GM21576 (cell line): ENCODE data around the gene LENG1.

Experiments
- ATAC-seq: cut with Tn5 transposase; IDR thresholded peaks from one replicate; pipeline ENCODE4 v1.9.1; 2021; ENCODE audit warnings: mild to moderate bottlenecking, moderate library complexity; ENCODE audit not compliant: unreplicated experiment

Gene LENG1

DNA sequence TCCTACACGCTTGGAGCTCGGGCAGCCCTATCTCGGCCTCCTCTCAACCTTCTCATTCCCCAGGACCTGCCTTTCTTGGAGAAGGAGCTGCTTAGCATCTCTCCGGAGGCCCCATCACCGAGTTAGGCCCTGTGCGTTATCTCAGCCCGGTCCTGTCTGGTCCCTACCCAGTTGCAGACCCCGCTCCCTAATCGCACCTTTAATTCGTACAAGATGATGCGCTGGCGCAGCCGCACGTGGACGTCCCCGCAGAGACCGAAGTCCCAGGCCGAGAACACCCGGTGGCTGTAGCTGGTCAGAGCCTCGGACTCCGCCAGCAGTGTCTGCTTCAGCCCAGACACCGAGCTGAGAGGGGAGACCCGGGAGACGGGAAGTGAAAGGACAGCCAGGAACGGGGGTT, 5.7 kb upstream of the LENG1 start:
- ATAC-seq: no peak

DNA sequence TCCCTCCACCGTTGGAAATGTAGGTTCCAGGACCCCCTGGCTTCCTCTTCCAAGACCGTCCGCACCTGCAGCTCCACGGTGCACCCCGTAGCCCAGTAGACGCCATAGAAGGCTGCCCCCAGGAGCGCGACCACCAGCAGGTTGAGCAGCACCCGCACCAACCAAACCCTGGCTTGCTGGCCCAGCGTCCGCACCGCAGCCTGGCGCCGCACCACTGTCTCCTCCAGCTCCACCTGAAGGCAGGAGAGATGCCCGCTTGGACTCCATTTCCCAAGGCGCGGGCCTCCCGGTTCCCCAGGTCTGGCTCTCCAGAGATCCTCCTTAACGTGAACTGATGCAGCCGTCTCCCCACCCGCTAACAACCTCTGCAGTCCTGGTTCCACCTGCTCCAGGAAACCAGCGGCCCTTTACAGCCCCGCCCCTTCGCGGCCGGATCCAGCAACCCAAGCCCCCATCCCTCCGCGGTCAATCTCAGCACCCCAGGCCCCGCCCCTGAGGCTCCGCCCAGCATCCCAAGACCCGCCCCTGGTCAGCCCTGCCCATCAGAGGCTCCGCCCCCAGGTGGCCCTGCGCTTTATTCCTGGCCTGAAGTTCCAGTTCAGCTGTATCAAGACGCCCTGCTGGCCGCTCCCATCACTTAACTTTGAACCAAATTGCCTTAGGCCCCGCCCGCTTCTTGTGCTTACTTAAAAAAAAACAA, 5.0 kb upstream of the LENG1 start:
- ATAC-seq: no peak

DNA sequence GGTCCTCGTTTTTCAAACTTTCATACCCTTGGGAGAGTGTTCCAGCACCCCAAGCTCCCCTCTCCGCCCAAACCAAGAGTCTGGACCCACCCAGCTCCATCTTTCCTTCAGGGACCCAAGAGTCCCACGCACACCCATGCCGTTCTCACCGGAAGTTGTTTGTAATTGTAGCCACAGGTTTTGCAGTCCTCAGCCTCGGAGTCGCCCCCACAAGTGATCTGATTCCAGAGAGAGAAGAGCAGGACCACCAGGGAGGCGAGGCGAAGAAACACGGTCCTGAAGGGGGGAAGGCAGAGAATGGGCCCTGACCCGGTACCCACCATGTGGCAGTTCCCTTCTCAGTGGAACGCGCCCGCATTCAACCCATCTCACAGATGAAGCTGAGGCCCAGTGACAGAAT, 3.4 kb upstream of the LENG1 start:
- ATAC-seq: no peak

DNA sequence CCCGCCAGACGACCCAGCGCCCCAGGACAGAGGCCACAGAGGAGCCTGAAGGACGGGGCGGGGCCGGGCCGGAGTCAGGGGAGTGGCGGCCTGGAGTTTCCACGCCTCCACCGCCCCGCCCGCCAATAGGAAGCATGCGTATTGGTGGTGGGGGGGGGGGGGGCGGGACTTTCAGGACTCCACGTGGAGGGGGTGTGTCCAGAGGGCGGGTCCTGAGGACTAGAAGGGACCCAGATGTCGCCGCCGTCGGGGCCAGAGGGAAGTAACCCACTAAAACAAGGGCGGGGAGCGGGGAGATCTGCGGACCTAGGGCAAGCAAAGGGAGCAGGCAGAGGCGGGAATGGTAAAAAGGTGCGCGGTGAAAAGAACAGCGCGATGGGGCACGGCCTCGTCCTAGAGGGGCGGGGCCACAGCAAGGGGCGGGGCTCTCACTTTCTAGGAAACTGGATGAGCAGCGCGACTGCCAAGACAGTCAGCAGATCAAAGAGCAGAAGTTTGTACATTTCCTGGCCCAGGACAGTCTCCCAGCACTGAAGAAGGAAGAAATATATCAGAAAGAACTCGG, 2.8 kb upstream of the LENG1 start:
- no peak for ATAC-seq

DNA sequence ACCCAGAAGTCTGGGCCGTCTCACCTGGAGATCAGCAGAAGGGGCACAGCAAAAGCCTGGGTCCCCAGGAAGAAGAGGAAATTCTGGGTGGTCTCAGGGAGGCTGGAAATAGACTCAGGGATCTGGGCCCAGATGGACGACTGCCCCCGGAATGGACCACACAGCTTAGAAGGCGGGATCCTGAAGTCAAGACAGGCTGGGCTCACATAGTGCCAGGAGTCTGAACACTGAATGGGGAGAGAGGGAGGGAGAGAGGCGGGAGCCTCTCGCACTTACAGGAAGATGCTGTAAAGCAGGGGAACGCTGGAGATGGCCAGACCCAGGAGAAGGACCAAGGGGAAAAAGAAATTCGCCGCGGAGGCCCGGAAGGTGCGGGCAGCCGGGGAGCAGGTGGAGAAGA, 1.3 kb upstream of the LENG1 start:
- no peak for ATAC-seq

DNA sequence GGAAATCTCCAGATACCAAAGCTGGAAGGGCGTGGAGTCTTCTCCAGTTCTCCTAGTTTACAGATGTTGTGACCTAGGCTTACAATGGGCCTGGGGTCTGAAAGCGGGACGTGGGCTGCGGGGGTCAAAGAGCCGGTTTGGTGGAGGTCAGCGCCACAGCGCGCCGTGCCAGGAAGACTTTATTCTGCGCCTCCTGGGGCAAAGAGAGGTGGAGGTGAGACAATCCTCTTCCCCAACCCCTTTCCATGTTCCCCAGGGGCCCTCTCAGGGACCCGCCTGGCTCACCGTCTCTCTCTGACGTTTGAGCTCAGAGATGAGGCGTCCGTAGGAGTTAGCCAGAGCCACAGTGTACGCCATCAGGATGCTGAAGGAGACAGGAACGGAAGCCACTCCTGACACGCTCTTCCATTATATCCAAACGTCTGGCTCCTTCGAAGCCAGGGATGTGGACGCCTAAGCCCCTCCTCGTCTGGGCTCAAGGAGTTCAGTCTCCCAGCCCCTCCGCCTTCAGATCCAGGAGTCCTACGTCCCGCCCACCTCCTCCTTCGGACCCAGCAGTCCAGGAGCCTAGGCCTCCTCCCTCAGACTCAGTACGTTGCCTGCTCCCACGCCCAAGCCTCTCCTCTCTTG, 776 bp upstream of the LENG1 start:
- peak; percentile 1 for ATAC-seq

DNA sequence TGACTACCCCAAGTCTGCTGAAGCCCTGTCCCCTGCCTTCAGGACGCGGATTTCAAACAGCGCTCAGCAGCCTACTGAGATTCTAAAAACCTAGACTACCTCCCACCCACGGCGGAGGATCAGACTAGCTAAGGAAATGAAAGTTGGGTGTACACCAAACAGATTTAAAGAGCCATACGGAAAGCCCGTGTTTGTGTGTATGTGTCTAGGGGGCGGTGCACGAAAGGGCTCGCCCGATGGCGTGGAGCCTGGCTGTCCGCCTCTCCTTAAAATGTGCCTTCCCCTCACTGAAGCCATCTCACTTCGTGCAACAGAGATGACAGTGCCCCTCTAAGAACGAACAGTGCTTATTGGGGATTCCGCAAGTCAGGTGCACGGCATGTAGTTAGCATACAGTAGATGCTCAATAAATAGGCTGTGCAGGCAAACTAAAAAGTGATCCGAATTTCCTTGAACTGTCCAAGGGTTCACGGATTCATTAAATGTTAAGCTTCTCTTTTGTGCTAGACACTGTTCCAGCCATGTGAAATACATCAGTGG, 639 bp downstream of the LENG1 start:
- no peak for ATAC-seq

DNA sequence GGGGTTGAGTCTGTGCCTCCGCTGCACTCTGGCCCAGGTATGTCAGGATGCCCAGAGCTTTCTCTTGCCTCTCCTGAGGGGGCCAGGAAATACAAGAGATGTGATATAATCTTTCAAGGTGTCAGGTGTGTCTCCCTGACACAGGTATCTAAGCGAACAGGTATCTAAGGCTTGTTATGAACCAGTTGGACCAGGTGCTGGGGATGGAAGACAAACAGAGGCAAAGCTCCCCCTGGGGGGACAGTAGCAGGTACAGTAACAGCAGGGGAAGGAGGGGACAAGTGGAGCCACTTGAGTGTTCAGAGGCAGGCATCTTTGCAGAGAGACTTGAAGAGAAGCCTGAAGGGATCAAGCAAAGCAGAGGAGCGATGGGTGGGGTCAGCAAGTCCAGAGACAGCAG, 2.6 kb downstream of the LENG1 start:
- ATAC-seq: no peak

DNA sequence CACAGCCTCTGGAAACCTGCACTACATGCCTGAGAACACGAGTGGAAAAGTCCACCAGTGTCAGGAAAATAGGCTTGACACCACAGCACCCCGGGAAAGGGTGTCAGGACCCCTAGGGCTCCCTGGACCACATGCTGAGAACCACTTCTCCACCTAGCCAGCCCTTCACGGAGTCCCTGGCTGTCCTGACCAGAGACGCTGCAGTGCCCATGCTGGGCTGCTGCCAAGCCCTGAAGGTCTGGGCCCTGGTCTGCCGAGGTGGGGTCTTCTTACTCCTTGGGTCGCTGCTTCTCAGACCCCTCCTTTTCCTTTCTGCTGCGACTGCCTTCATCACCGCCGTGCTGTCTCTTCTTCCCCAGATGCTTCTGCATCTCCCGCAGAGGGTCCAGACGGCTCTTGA, 3.0 kb downstream of the LENG1 start:
- no peak for ATAC-seq

DNA sequence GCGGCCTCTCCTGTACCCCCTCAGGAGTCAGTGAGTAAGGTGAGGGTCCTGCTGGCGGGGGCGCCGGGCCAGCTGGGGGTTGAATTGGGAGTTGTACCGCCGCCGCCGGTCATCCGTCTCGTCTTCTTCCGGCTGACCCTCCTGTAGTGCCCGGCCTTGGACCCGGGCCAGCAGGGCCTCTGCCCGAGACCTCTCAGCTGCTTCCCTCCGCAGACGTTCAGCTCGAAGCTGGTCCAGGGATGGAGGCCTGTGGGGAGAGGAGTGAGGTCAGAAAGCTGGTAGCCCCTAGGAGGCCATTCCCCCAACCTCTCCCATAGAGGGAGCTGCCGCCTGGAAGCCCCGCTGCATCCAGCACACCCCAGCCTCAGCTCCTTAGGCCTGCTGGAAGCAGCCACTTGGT, 3.8 kb downstream of the LENG1 start:
- ATAC-seq: no peak

DNA sequence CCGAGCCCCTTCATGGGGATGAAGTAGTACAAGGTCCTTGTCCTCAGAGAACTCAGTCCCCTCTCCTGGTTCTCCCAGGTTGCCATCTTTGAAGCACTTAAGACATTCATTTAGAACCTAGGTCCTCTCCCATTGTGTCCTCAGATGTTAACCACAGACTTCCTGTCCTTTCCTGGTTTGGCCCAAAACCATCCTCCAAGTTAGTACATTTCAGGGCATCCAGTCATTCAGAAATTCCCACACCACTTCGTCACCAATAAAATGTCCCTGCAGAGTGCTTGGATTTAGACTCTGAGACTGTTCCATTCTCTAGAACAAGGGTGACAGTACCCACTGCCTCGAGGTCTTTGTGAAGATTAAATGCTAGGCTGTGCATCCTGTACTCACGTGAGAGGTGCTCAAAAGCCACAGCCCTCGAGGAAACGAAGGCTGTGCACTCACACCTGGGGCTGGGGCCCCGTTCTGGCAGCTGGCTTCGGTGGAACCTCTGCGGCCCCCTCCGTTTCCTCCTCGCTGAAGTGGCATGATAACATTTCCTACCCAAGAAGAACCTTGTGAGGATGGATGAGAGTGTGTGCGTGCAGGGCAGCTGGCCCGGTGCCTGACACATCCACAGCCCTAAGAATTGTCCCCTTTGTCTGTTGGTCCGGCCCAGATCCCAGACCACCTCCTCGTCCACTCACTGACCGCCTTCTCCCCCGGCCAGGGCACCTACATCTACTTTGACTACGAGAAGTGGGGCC, 4.7 kb downstream of the LENG1 start:
- no peak for ATAC-seq

DNA sequence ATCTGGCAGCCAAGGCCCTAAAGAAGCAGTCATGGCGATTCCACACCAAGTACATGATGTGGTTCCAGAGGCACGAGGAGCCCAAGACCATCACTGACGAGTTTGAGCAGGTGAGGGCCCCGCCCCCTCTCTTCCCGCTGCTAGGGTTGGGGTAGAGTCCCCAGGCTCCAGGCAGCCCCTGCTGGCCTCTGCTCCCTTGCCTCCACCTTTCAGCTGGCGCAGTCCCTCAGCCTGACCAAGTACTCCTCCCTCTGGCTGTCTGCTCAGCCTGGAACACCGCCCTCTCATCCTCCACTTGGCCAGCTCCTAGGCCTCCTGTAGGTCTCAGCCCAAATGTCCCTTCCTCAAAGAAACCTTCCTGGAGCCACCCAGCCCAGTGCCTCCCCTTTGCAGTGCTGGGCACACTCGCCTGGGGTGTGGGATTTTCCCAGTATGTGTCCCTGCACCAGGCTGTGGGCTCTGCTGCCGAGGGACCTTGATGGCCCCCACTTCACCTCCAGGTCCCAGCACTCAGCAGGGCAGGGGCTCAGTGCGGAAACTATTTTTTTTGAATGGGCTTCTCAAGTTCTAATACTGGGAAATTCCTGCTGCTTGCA, 5.7 kb downstream of the LENG1 start:
- no peak for ATAC-seq

DNA sequence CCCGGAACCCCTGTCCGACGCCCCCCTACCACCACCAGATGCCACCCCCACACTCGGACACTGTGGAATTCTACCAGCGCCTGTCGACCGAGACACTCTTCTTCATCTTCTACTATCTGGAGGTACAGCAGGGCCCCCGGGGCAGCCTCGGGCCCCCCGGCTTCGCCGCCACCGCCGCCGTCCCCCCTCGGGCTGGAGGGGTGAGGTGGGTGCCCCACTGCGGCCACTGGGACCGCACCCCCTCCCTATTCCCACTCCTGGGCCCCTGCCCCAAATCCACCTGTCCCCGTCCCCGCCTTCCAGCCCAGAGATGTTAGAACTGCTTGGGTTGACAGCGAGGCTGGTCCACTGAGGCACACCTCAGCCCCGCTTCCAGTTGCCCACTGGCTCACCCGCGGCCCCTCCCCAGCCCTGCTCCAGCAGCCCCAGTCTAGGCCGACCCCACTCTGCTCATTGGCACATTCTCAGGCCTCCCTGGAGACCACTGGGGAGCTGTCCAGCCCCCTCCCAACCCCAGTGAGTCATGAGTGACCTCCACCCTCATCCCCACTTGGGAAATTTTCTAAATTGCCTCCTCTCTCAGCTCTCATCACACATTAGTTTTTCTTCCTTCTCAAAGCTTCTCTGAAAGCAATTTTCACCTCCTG, 6.5 kb downstream of the LENG1 start:
- ATAC-seq: no peak

DNA sequence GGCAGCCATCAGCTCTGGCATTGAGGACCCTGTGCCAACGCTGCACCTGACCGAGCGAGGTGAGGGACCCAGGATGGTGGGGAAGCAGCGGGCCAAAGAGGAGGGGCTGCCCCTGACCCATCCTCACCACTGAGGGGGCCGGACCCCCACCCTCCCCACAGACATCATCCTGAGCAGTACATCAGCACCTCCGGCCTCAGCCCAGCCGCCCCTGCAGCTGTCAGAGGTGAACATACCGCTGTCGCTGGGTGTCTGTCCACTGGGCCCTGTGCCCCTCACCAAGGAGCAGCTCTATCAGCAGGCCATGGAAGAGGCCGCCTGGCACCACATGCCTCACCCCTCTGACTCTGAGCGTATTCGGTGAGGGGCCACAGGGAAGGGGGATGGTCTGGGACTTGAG, 7.3 kb downstream of the LENG1 start:
- ATAC-seq: no peak

DNA sequence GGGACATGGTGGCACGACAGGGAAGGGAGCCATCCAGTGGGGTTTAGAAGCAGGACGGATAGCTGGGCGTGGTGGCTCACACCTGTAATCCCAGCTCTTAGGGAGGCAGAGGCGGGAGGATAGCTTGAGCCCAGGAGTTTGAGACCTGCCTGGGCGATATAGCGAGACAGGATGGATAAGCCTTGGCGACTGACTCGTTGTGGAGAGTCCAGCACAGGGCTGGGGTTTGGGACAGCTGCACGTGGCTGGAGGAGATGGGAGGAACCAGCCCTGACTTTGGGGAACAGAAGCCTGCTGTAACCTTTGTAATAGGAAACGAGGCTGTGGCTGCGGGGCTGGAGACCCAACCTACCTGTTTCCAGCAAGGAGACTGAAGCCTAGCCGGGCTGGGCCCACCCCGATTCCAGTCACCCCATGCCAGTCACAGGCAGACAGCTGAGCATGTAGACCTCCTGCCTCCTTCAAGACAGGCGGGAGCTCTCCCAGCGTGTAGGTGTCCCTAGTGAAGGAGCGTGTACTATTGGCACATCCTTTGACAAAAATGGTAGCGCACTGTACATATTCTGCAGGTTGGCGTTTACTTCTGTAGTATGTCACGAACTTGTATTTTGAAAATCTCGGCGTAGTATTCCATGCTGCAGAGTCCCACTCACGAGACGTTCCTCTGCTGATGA, 8.0 kb downstream of the LENG1 start:
- ATAC-seq: no peak

DNA sequence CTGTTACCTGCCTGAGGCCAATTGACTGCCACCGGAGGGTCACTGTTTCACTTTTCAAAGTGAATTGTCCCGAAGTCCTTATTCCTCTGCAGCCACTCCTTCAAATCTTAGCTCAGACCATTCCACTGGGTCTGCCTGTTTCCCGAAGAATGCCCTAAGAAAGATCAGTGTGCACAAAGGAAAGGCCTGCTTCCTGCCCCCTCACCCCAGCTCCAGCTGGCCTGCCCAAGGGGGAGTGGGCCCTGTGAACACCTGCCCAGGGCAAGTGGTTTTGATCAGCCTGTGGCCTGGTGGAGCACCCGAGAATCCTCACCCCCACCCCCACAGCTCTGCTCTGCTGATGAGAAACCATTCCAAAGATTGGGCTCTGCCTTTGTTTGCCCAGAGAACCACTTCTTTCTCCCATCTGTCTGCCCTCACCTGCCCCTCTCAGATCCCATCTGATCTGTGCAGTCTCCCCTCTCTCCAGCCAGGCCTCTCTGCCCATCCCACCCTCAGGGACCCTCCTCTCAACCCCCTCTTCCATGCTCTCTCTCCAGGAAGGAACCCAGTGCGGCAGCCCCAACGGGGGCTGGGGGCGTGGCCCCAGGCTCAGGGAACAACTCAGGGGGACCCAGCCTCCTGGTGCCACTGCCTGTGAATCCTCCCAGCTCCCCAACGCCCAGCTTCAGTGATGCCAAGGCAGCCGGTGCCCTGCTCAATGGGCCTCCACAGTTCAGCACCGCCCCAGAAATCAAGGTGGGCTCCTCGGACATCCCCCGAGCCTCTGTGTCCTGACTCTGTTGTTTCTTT, 10.3 kb downstream of the LENG1 start:
- no peak for ATAC-seq

DNA sequence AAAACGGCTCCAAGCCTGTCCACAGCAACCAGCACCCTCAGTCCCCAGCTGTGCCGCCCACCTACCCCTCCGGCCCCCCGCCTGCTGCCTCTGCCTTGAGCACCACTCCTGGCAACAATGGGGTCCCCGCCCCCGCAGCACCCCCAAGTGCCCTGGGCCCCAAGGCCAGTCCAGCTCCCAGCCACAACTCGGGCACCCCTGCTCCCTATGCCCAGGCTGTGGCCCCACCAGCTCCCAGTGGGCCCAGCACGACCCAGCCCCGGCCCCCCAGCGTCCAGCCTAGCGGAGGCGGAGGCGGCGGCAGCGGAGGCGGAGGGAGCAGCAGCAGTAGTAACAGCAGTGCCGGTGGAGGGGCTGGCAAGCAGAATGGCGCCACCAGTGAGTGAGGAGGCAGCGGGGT, 11.4 kb downstream of the LENG1 start:
- no peak for ATAC-seq

DNA sequence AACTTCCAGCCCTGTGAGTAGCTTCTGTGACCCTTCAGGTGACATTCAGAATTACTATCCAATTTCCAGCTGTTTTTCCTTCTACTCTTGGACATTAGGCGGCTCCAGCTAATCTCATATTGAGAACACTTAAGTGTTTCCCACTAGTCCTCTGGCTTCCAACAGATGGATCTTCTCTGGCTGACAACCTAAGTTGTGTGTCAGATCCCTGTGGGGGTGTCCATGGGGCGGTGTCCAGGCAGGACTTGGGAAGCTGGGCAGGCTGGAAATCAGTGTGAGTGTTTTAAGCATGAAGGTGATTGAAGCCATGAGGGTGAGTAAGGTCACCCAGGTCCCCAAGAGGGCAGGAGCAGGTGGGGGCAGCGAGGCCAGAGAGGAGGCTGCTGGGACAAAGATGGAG, 11.8 kb downstream of the LENG1 start:
- ATAC-seq: no peak

DNA sequence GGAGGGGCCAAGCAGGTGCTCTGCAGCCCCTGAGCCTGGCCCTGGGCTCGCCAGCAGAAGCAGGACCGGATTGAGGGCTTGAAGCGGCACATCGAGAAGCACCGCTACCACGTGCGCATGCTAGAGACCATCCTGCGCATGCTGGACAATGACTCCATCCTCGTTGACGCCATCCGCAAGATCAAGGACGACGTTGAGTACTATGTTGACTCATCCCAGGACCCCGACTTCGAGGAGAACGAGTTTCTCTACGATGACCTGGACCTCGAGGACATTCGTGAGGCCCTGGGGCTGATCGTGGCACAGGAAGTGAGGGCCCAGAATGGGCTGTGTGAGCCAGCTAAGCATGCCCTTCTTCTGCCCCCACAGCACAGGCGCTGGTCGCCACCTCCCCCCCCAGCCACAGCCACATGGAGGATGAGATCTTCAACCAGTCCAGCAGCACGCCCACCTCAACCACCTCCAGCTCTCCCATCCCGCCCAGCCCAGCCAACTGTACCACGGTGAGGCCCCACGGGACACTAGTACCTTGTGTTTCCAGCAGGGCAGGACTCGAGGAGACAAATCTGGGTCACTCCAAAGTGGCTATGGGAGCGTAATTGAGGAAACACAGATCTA, 13.9 kb downstream of the LENG1 start:
- ATAC-seq: no peak
